H54 (cell line): ENCODE data around the gene OSTC.

Experiments used
- DNase-seq: peaks from one replicate; pipeline ENCODE4 v3.0.0; 2011; ENCODE audit warnings: low spot score, mixed read lengths; ENCODE audit not compliant: insufficient read length
- FAIRE-seq: peaks from 3 replicates; lab custom pipeline; 2011; peaks lifted over from hg19 to GRCh38; lab: Jason Lieb, UNC
- POLR2A ChIP-seq: IDR thresholded peaks from 2 replicates; pipeline ENCODE4 v1.6.1; 2011; ENCODE audit warnings: low read depth, mild to moderate bottlenecking, low read length

The OSTC gene

GRCh38 chr4:108714880-108715279, 64.5 kb downstream of the OSTC start:
- no peak for TF ChIP-seq POLR2A
- FAIRE-seq, result no peak

GRCh38 chr4:108716340-108716739, 65.9 kb downstream of the OSTC start:
- no peak for DNase-seq
- TF ChIP-seq POLR2A, result no peak
- FAIRE-seq, result no peak

More at GRCh38 chr4:108714880-108715279, 64.5 kb downstream of the OSTC start:
- no peak for DNase-seq

GRCh38 chr4:108717386-108717785, 67.0 kb downstream of the OSTC start:
- FAIRE-seq (no peak), DNase-seq (no peak)
- no peak for TF ChIP-seq POLR2A
